Embryonic facial prominence (tissue), 1 donor: ENCODE results near the gene THADA.

Source experiments
- DNase-seq: peaks from one replicate; pipeline ENCODE4 v3.0.0-alpha.2; 2016; ENCODE audit errors: extremely low spot score

The THADA gene

DNA sequence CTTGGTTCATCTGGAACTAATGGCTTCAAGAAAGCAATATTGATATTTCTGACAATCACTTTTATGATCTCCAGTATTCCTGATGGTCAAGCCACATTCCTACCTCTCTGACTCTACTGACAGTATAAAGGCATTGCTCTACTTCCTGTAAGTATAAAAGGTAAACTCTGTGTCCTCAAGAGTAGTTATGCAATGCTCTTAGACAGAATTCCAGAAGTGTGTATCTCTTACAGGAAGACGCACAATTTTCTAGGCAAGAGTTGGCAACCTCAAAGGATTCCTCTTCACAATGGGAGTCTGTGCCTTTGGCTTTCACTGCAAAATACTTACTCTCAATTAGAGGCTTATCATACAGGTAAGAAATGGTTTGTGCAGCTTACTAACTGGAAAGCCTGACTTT, 100.1 kb downstream of the THADA start:
- DNase-seq = no peak

DNA sequence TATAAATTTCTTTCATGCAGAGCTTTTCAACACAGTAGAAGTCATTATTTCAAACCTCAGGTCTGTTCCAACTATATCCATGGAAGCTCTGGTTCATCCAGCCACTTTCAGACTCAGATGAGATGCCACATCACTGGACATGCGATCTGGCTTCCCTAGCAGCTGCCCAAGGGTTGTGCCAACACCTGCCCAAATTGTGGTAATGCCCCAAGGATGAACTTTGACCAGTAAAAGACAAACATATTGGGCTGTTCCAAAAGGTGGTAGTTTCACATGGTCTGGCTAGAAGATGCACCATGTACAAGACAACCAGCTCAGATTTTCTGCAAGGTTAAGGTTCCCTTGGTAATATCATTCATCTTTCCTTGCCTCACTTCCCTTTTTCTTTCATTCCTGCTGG, 101.9 kb downstream of the THADA start:
- no peak for DNase-seq

DNA sequence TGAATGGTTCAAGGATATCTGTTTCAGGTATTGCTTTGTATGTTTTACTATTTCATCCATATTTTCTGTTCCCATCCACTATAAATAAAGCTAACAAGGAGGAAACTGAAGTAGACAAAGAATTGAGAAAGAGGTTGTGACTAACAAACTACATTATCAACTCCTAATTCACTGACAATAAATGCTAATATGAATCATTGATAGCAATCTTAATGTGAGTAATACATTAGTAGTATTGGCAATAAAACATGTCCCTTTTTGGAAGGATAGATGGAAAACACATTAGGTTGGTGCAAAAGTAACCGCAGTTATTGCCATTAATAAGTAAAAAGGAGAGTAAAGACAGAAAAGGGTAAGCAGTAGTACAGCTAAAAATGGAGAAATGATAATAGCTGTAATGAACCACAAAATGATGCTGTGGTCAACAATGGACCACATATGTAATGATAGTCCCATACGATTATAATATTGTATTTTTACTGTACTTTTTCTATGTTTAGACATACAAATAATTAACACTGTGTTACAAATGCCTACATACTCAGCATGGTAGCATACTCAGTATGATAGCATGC, 104.7 kb downstream of the THADA start:
- no peak for DNase-seq

DNA sequence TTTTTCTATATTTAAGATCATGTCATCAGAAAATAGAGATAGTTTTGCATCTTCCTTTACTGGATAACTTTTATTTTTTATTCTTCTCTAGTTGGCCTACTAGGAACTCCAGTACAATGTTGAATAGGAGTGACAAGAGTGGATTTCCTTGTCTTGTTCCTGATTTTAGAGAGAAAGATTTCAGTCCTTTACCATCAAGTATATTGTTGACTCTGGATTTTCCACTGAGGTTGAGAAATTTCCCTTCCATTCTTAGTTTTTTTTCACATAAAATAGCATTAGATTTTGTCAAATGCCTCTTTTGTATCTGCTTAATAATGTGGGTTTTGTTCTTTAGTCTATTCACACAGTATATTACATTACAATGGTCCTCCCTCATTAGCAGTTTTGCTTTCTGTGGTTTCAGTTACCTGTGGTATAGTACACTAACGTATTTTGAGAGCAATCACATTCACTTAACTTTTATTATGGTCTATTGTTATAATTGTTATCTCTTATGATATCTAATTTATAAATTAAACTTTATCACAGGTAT, 105.5 kb downstream of the THADA start:
- no peak for DNase-seq

DNA sequence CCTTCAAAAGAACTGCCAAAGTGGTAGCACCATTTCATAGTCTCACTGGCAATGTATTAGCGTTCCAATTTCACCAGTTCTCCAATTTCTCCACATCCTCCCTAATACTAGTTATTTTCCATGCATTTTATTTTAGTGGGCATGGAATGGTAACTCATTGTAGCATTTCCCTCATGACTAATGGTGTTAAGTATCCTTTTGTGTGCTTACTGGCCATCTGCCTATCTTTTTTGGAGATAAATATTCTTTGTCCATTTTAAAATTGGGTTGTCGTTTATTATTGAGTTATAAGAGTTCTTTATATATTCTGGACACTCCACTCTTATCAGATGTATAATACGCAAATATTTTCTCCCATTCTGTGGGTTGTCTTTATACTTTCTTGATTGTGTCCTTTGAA, 107.1 kb downstream of the THADA start:
- no peak for DNase-seq

DNA sequence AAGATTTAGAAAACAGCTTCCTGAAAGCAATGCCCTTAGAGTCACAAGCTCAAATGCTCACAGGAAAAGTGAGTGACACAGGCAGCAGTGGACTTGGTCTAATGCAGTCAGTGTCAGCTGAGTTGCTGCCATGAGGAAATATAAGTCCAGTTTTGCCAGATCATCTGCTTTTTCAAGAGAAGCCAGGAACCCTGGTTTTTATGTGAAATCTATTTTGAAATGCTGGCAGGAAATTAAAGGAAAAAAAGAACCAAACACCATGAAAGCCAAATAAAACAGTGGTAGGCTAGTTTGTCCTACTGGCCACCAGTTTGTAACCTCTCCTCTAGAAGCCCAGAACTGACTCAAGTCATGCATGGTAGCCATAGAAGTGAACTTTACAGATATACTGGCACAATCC, 109.2 kb downstream of the THADA start:
- DNase-seq = no peak

DNA sequence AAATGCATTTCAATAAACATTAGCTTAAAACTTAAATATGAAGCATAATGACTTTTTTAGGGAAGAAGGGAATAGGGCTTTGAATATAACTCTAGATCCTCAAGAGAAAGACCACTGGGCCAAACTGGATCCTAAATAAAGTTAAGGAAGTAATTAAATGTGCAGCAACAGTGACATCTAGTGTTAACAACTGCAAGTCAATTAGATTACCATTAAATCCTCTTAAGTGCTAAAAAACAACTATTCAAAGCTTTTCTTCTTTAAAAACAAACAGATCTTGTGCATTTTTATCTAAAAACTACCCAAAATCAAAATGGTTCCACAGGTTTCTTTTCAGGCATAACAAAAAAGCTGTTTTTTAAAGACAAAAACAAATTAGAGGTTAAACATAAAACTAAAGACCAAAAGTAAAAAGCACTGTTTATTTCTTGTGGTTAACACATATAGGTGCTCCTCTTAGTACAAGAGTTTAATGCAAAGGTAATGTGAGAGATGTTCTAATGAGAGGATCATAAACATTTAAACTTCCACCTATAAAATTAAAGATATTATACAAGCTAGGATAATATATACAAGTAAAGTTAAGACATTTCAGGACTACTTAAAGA, 111.4 kb downstream of the THADA start:
- peak; percentile 87 for DNase-seq

DNA sequence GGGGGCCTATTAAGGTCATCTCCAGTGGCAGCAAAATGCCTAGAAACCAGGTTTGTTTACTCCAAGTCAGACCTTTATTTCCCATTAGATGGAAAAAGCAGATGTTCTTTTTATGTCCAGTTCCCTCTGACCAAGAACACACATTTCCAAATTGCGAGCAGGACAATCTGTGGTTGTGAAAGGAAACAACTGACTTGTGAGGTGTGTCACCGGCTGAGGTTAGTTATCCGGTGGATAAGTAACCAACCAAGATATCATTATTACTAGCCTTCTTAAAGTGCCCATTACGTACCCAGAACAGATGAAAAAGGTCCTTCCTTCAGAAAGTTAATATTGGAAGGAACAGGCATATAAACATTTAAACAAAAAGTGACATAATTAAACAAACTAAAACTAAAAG, 112.9 kb downstream of the THADA start:
- DNase-seq = no peak

DNA sequence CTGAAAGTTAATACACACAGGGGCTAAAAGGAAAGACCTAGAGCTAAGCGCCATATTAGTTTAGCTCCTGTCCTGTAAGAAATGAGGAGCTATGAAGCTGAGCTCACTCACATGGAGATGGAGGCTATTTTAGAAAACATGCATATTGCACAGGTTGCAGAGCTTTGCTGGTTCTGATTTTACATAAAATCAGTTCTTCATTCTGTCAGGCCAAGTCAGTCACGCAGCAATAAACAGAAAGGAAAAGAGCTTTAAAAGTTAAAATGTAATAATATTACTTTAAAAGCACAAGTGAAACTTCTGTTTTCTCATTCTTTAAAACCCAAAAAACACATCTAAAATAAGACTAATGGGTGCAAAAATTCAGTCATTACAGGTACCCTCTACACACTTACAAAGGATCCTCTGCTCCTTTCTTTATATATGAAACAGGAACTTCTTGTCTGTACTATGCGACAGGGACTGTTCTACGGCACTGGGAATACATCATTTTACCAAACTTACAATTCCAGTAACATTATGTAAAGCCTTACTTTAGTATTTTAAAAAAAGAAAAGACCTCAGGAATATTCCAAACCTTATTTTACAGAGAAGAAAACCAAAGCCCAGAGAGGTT, 113.8 kb downstream of the THADA start:
- DNase-seq = no peak

DNA sequence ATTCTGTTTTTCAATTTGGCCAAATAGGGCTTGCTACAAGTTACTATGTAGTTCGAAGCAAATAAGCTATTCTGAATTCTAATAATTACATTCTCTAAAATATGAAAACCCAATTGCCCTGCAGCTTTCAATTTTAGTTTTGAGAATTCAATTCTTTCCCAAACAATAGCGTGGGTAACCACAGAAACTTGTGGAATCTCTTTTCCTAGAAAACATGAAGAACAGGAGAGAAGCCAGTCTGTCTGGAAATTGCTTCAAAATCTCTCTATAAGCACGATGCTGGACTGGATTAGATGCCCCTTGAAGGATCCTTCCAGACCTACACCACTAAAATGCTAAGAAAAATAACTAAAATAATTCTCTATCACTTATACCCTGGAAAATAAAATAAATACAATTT, 115.0 kb downstream of the THADA start:
- DNase-seq = no peak

DNA sequence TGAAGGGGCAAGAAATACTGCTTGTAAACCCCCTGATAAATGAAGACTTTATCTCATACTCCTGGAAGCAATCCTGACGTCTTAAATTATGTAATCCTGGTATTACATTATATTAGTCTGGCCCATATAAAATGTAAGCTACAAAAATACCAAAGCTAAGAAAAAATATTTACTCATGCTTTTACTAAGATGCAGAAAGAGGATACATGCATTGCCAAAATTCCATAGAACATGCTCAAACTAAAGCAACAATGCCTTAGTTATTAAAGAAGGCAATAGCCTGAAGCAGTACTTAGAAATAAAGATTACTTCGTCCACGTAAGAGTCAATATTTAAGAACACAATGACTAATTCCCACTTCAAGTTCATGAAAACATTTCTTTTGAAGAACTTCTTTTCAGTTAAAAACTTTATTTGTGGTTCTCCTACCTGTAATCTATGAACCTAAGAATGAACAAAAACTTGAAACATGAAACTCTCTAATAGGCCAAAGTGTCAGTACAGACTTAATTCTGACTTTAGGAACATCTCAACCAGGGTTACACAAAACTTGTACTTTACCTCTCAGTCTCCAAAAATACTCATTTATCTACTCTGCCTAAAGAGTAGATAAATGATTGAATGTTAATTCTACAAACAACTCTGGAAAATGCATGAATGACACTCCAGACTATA, 117.3 kb downstream of the THADA start:
- no peak for DNase-seq

DNA sequence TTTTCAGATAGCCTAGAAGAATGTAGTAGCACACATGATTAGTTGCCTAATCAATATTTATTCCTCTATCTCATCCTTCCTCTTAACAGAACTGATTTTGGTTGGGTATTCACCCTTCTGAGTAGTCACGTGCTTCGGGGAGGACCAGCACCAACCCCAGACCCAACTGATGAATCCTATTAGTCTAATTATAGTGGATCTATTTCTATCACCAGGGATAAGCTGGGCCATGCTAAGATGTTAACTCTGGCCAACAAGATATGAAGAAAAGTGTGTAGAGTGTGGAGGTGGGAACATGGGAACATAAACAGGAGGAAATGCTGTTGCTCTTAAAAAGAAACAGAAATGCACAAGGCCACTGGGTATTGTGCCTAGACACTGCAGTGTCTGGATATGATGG, 119.9 kb downstream of the THADA start:
- DNase-seq = no peak

DNA sequence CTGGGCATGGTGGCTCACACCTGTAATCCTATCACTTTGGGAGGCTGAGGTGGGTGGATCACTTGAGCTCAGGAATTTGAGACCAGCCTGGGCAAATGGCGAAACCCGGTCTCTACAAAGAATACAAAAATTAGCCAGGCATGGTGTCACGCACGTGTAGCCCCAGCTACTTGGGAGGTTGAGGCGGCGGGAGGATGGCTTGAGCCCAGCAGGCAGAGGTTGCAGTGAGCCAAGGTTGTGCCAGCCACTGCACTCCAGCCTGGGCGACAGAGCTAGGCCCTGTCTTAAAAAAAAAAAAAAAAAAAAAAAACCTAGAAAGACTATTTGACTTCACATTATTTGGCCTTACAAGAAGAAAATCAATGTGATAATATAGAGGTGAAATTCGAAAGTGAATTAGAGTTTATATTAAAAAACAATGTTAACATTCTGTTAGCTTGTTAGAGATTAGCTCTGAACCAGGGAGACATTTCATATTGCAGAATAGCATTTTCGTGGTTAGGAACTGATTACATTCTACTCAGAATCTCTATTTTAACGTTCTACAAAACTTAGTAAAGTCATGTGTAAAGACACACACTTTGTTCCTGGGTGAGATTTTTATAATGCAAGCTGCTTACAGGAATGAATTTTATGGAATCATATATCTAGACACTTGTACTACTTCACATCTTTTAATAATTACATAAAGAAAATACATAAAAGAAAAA, 120.5 kb downstream of the THADA start:
- DNase-seq = no peak

DNA sequence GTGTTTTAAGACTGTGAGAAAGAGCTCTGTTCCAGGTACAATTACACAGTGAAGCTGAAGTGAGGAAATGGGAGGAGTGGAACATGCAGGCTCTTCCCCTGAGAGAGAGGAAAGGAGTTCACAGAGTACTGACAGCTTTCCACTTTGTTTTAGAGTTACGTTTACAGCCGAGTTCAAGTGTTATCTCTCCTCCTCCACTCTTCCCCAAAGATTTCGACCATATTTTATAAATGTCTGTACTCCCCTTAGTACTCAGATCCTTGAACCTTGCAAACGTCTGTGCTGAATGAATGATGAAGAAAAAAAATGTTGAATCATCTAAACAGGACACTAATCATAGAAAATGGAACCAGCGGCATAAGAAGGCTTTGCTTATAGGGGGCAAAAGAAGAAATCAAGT, 121.6 kb downstream of the THADA start:
- no peak for DNase-seq

DNA sequence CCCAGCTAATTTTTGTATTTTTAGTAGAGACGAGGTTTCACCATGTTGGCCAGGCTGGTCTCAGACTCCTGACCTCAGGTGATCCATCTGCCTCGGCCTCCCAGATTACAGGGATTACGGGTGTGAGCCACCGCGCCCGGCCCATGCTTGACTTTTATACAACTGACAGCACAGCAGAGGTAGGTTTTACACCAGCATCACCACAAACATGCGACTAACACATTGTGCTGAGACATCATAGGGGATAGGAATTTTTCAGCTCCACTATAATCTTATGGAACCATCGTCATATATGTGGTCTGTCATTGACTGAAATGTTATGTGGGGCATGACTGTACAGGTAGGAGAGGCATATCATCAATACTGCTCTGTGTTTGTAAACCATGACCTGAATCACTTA, 122.1 kb downstream of the THADA start:
- DNase-seq = no peak

DNA sequence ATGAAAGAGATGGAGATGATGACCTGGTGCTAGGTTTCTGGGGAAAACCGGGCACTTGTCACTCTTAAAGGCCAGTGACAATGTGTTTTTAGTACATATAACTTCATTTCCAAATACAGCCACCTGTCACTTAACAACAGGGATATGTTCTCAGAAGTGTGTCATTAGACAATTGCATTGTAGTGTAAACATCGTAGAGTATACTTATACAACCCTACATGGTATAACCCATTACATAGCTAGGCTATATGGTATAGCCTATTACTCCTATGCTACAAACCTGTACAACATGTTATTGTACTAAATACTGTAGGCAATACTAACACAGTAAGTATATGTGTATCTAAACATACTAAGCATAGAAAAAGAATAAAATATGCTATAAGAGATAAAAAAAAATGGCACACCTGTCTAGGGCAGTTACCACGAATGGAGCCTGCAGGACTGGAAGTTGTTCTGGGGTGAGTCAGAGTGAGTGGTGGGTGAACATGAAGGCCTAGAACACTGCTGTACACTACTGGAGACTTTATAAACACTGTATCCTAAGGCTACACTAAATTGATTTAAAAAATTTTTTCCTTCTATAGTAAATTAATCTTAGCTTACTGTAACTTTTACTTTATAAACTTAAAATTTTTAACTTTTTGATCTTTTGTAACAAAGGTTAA, 123.2 kb downstream of the THADA start:
- DNase-seq = no peak

DNA sequence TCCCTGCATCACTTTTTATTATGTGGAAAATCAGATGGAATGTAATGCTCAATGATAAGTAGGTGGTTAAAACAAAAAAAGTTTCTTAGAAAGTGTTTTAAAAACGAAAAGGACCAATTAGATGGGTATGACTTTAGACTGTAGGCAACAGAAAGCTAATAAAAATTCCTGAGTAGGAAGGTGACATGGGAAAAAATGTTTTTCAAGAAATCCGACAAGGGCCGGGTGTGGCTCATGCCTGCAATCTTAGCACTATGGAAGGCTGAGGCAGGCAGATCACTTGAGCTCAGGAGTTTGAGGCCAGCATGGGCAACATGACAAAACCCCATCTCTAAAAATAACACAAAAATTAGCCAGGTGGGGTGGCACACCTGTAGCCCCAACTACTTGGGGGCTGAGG, 126.1 kb downstream of the THADA start:
- DNase-seq = no peak

DNA sequence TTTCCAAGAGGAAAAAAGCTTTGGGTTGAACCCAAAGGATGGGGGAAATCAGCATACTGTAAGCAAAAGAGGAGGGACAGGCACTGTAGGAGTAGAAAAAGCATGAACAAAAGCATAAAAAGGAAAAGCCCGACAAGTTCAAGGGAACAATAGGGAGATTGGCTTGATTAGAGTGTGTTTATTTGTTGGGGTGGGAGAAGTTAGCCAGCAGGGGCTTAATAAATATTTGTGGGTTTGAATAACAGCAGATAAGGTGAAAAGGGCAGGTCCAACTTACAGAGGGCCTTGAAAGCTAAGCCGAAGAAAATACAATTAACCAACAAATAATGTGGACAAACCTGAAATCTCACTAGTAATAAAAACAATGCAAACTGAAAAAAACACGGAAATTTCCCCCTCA, 126.7 kb downstream of the THADA start:
- DNase-seq = no peak

DNA sequence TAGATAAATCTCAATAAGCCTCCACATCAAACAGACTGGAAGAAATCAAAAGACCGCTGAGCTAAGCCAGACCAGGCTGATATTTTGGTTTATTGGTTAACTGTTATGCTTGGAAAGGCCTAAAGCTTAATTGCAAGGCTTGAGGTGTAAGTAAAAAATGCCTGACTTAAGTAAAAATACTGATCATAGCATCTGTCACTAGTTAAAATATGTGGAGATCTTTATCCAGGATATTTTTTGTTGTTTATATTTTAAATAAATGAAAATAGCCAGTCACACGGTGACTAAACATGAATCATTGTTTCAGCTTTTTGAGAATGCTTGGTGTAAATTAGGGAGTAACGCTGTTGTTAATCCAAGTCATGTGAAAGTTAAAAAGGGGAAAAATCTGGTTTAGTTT, 127.9 kb downstream of the THADA start:
- no peak for DNase-seq

DNA sequence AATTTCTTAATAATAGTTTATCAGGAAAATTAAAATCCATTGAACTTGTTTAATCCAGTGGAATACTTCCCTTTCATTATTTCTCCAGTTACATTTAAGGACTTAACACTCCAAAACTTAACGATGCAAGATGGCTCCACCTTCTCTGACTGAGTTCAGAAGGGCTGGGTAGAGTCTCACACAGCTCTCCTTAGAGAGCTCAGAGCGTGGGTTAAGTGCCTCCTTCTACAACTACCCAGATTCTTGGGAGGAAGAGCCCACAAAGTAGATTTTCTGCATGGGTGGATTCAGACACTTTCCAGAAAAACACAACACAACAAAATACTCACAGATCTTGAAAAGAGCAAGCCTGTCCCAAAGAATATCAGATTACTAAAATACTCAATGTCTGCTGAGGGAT, 130.6 kb downstream of the THADA start:
- DNase-seq = no peak

DNA sequence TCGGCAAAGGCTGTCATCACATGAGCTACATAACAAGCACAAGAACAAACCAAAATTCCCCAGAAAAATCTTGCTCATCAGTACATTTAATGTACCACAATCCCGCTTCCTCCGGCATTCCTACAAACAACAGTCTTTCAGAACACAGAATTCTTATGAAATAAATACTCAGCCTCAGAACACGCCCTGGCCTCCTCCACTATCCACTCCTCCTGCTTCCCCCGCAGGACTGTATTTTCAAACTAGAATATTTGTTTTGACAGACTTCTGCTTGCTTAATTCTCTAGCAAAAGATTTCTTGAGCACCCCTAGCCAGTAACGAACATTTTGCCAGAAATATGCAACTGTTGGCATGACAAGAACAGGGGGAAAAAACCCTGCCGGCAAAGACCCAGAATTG, 131.2 kb downstream of the THADA start:
- DNase-seq = no peak
